Spleen (tissue), 7 donors: ENCODE measurements around the gene TRIM13.

ENCODE experiments used
- CTCF ChIP-seq, 11 experiments: fragments of 200-600 bp in 7 of 11; fragments of 450-650 bp in 4 of 11; sonication (generic) in 4 of 11; IDR thresholded peaks in 8 of 11; conservative IDR thresholded peaks in 3 of 11; 1 replicate in 7 of 11; 2 replicates in 4 of 11; pipeline versions ENCODE4 v1.4.0 to v1.8.0; 2016 to 2021; ENCODE audit warnings: antibody characterized with exemption in 11 of 11, inconsistent platforms in 4 of 11, mild to moderate bottlenecking in 1 of 11
- POLR2A ChIP-seq, 3 donors: fragments of 450-650 bp; IDR thresholded peaks; one replicate each; pipeline ENCODE4 v1.5.1; 2017; ENCODE audit warnings: antibody characterized with exemption in 3 of 3, mild to moderate bottlenecking in 1 of 3
- POLR2AphosphoS5 ChIP-seq, 3 donors: sonication (generic); formaldehyde crosslinking; IDR thresholded peaks; one replicate each; pipeline ENCODE4 v1.5.1; 2017; ENCODE audit warnings: antibody characterized with exemption in 3 of 3
- donor health status: DM: no; HTN: no; CAD: no; lungs with moderate emphysema.
- donor health status: DM: no; HTN: no; CAD: no.
- donor health status: DM: no; HTN: no; CAD: no.

DNA sequence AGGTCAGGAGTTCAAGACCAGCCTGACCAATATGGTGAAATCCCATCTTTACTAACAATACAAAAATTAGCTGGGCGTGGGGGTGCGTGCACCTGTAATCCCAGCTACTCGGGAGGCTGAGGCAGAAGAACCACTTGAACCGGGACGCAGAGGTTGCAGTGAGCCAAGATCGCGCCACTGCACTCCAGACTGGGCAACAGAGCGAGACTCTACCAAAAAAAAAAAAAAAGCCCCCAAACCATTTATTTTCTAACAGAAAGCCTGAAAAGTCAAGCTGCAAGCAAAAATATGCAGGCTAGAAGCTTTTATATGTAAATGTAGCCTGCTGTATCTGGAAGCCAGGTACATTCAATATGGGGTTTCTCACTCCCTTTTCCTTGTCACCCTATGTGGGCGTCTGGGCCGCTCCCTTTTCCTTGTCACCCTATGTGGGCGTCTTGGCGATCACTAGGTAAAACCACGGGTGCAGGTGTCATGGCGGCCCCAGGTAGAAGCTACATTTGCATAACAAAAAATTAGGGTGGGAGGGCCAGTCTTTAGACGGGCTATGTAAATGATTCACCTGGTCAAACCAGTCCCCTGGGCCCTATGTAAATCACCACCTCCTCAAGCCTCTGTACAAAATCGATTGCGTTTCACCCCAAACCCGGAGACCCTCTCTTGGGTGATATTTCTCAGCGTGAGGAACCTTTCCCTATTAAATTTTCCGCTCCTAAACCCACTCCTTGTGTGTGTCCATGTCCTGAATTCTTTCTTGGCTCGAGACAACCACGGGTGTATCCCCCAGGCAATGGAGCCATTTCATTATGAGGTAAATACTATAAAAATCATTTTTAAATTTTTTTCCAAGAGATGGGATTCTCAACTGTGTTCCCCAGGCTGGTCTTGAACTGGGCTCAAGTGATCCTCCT lies 2.1 kb downstream of the TRIM13 start:
- TF ChIP-seq CTCF (IDR thresholded peaks at IDR 0.05 in 8 of 11, conservative IDR thresholded peaks at IDR 0.05 in 3 of 11) (no peak), POLR2A (IDR thresholded peaks at IDR 0.05) (no peak), POLR2AphosphoS5 (IDR thresholded peaks at IDR 0.05) (no peak)
